Measurements from ENCODE around the gene CST6. TPM values are rescaled to one million over a fixed set of nuclear protein-coding genes. Genes with fewer than 3 reads are reported as not detected.
"Not testable (repeated sequence)": the region's sequence is repeated elsewhere in the genome, so short reads cannot be mapped to it uniquely, and the experiment has no call there.

CST6 gene
- total RNA-seq, 1 experiment from 2014 or later, result 27.2 TPM

- BruUV-seq (replicated peaks), result no TSS peak
- peak overlapping the region; percentile 34 for H3K27ac Mint-ChIP-seq (ENCODE audit: unreplicated experiment)
- no peak overlapping the region for H3K4me3 Mint-ChIP-seq (ENCODE audit: low read depth, unreplicated experiment)
These were observed 8.4 kb downstream of the CST6 start for GRCh38 chr11:66020212-66020611.

DNA sequence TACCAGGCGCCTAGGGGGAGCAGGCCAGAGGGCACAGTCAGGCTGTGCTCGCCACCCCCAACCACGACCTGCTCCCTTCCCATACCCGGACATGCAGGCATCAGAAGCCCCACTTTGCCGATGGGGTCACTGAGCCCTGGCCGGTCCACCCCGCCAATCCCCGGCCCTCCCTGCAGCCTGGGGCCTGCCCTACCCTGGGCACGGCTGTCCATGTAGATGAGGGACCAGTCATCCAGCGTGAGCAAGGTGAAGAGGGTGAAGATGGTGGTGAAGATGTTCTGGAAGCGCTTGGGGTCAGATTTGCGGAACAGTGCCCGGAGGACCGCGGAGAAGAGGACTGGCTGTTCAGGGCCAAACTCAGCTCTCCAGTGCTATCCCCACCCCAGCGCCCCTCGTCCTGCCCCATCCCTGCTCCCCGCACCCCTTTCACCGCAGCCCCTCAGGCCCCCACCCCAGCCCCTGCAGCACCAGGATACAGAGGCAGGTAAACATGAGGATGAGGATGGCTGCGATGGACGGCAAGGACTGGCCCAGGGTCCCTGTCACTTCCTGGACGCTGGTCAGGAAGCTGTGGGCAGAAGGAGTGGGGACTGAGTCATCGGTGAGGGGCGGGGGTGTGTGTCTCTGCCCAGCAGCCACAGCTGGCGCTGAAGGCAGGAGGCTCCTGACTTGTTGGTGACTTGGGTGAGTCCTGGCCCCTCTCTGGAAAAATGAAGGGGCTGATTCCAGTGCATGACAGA is 9.0 kb downstream of the CST6 start:
- Mint-ChIP-seq H3K36me3 (ENCODE audit: insufficient read depth, unreplicated experiment) (peaks cover 8% of the 10 kb centered on the region), H3K27ac (ENCODE audit: unreplicated experiment) (peak overlapping the region; percentile 34), H3K27me3 (ENCODE audit: unreplicated experiment) (peaks cover 23% of the 10 kb centered on the region), H3K9me3 (ENCODE audit: low read depth, unreplicated experiment) (no peaks in the 10 kb centered on the region), H3K4me1 (ENCODE audit: low read depth, unreplicated experiment) (peaks cover 38% of the 10 kb centered on the region), H3K4me3 (ENCODE audit: low read depth, unreplicated experiment) (peak overlapping the region; percentile 19)
- intact Hi-C loops (cut with micrococcal nuclease; ENCODE audit: unreplicated experiment), result no loop called here
- CTCF ChIA-PET, result interaction anchor here (0.7 to 2.7 kb wide), 6 partner anchors 8 to 31 kb away, joined by 3 to 16 read pairs (median 4); partner anchors contain the start of genes CST6 and SF3B2
- TF ChIP-seq, protein P1, sequence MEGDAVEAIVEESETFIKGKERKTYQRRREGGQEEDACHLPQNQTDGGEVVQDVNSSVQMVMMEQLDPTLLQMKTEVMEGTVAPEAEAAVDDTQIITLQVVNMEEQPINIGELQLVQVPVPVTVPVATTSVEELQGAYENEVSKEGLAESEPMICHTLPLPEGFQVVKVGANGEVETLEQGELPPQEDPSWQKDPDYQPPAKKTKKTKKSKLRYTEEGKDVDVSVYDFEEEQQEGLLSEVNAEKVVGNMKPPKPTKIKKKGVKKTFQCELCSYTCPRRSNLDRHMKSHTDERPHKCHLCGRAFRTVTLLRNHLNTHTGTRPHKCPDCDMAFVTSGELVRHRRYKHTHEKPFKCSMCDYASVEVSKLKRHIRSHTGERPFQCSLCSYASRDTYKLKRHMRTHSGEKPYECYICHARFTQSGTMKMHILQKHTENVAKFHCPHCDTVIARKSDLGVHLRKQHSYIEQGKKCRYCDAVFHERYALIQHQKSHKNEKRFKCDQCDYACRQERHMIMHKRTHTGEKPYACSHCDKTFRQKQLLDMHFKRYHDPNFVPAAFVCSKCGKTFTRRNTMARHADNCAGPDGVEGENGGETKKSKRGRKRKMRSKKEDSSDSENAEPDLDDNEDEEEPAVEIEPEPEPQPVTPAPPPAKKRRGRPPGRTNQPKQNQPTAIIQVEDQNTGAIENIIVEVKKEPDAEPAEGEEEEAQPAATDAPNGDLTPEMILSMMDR (IDR thresholded peaks at IDR 0.05; ENCODE audit: unreplicated experiment), result no peak
- BruUV-seq (replicated peaks), result no TSS peak
- DNase-seq, result peak; percentile 82

More at GRCh38 chr11:66020212-66020611, 8.4 kb downstream of the CST6 start:
- H3K9me3 Mint-ChIP-seq (ENCODE audit: low read depth, unreplicated experiment), result no peaks in the 10 kb centered on the region
- H3K36me3 Mint-ChIP-seq (ENCODE audit: insufficient read depth, unreplicated experiment), result peaks cover 4% of the 10 kb centered on the region
- peaks cover 44% of the 10 kb centered on the region for H3K4me1 Mint-ChIP-seq (ENCODE audit: low read depth, unreplicated experiment)
- no peak for DNase-seq
- TF ChIP-seq, protein P1 (IDR thresholded peaks at IDR 0.05; ENCODE audit: unreplicated experiment), result no peak
- peaks cover 23% of the 10 kb centered on the region for H3K27me3 Mint-ChIP-seq (ENCODE audit: unreplicated experiment)
- intact Hi-C loops (cut with micrococcal nuclease; ENCODE audit: unreplicated experiment), result no loop called here
- CTCF ChIA-PET, result no interaction called here

GRCh38 chr11:66022401-66023185 is 10.8 kb downstream of the CST6 start:
- no TSS peak for BruUV-seq (replicated peaks)
- peak; percentile 84 for DNase-seq
- CTCF ChIA-PET, result interaction anchor here (0.6 to 2.7 kb wide), 10 partner anchors 9 to 163 kb away, joined by 3 to 16 read pairs (median 4); partner anchors contain the start of genes BANF1, CCDC85B, FIBP and MUS81

GRCh38 chr11:66023186-66023440 is 11.3 kb downstream of the CST6 start:
- peaks cover 23% of the 10 kb centered on the region for H3K27me3 Mint-ChIP-seq (ENCODE audit: unreplicated experiment)
- H3K4me3 Mint-ChIP-seq (ENCODE audit: low read depth, unreplicated experiment); H3K27ac Mint-ChIP-seq (ENCODE audit: unreplicated experiment); DNase-seq; H3K9me3 Mint-ChIP-seq (ENCODE audit: low read depth, unreplicated experiment); H3K36me3 Mint-ChIP-seq (ENCODE audit: insufficient read depth, unreplicated experiment); intact Hi-C loops (cut with micrococcal nuclease; ENCODE audit: unreplicated experiment); BruUV-seq (replicated peaks): not testable (repeated sequence)
- CTCF ChIA-PET, result interaction anchor here (1.0 to 2.7 kb wide), 3 partner anchors 10 to 138 kb away, joined by 3 to 16 read pairs (median 7); no protein-coding TSS in a partner anchor
- H3K4me1 Mint-ChIP-seq (ENCODE audit: low read depth, unreplicated experiment), result peaks cover 27% of the 10 kb centered on the region

More at GRCh38 chr11:66022401-66023185, 10.8 kb downstream of the CST6 start:
- peaks cover 27% of the 10 kb centered on the region for H3K4me1 Mint-ChIP-seq (ENCODE audit: low read depth, unreplicated experiment)
- intact Hi-C loops (cut with micrococcal nuclease; ENCODE audit: unreplicated experiment), result no loop called here
- peak overlapping the region; percentile 64 for H3K4me3 Mint-ChIP-seq (ENCODE audit: low read depth, unreplicated experiment)
- H3K27ac Mint-ChIP-seq (ENCODE audit: unreplicated experiment), result peak overlapping the region; percentile 70
- H3K9me3 Mint-ChIP-seq (ENCODE audit: low read depth, unreplicated experiment), result no peaks in the 10 kb centered on the region
- peaks cover 23% of the 10 kb centered on the region for H3K27me3 Mint-ChIP-seq (ENCODE audit: unreplicated experiment)
- H3K36me3 Mint-ChIP-seq (ENCODE audit: insufficient read depth, unreplicated experiment), result peaks cover 9% of the 10 kb centered on the region
- TF ChIP-seq, protein P1 (IDR thresholded peaks at IDR 0.05; ENCODE audit: unreplicated experiment), result peak; percentile 92

All from Calu3 (cell line).